NCI-H1092 (cell line): ENCODE measurements around the gene C1QTNF6.
"Not testable (repeated sequence)": the region's sequence is repeated elsewhere in the genome, so short reads cannot be mapped to it uniquely, and the experiment has no call there.

Experiments used
- DNase-seq: peaks from one replicate; lab custom pipeline; 2025; lab: John Stamatoyannopoulos, UW

C1QTNF6 gene

DNA sequence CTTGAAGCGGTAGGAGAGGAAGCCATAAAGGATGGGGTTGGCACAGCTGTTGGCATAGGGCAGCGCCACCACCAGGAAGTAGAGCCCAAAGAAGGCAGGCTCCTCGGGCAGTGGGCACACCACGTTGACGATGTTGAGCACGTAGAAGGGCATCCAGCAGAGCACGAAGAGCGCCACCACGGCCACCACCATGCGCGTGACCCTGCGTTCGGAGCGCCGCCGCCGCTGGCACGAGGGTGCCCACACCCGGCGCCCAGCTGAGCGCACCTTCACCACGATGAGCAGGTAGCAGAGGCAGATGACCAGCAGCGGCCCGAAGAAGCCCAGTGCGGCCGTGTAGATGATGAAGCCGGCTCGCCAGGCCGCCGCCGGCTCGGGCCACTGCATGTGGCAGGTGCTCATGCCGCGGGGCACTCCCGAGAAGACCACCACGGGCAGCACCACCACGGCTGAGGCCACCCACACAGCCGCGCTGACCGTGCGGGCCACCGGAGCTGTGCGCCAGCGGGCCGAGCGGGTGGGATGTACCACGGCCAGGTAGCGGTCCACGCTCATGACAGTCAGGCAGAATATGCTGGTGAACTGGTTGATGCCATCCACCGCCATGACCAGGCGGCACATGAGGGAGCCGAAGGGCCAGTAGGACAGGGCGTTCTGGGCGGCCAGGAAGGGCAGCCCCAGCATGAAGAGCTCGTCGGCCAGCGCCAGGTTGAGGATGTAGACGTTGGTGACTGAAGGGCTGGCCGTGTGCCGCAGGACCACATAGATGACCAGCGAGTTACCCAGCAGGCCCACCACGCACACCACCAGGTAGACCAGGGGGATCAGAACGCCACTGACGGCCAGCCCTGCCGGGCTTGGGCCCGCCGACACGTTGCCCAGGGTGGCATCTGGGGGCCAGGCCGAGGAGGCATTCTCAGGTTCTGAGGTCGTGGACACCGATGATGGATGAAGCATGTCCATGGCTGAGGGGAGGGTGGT lies 19.1 kb upstream of the C1QTNF6 start:
- no peak for DNase-seq

- no peak for DNase-seq
Measured at GRCh38 chr22:37206118-37206840, 18.2 kb upstream of the C1QTNF6 start.

DNA sequence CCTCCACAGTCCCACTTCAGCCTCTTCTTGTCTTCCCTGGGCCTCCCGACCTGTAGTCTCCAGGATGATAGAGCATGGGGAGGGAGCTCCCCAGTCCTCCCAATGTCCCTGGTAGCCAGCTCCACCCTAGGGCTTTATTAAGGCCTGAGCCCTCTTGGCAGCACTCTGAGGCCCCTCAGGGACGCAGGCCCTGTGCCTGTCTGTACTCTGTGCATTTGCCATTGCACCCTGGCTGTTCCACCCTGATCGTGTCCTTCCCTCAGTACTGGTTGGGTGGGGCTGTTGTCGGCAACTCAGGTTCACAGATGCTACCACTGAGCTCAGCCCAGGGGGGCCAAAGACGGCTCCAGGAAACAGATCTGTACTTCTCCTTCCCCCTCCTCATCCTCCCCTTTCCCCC lies 17.0 kb upstream of the C1QTNF6 start:
- no peak for DNase-seq

GRCh38 chr22:37204045-37204655 lies 16.1 kb upstream of the C1QTNF6 start:
- DNase-seq, result no peak

DNA sequence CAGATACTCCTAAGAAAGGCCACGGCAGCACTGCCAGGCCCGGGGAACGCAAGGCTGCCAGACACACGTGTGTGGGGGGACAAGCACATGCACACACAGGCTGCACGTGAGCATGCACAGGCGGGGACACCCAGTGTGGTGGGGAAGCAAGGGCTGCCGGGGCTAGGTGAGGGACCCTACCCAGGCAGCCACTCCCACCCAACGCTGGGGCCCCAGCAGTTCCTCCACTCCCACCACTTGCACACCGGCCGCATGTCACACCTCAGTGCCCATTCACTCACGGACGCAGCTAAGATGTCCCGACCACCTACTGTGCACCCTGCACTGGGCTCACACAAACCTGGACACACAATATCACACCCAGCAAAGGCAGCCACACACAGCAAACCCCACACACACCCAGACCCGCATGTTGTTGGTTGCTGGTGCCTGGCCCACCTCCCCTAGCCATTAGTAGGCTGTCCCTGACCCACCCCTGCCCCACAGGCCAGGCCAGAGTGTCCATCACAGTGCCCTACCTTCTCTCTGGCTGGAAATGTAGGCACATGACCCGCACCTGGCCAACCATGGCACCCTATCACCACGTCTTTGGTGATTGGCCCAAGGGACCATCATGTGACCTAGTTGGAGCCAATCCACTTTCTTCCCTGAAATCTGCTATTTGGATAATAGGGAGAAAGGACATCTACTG lies 15.5 kb upstream of the C1QTNF6 start:
- DNase-seq, result no peak

GRCh38 chr22:37202716-37203115 lies 14.7 kb upstream of the C1QTNF6 start:
- DNase-seq, result no peak

- DNase-seq, result no peak
Measured at GRCh38 chr22:37202001-37202555, 14.0 kb upstream of the C1QTNF6 start.

DNA sequence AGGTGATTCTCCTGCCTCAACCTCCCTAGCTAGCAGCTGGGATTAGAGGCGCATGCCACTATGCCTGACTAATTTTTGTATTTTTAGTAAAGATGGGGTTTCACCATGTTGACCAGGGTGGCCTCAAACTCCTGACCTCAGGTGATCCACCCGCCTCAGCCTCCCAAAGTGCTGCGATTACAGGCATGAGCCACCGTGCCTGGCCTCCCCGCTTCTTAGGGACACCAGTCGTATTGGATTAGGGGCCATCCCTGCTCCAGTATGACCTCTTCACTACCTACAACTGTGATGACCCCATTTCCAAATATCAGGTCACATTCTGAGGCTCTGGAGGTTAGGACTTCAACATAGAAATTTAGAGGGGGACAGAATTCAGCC lies 13.4 kb upstream of the C1QTNF6 start:
- DNase-seq, result not testable (repeated sequence)

DNA sequence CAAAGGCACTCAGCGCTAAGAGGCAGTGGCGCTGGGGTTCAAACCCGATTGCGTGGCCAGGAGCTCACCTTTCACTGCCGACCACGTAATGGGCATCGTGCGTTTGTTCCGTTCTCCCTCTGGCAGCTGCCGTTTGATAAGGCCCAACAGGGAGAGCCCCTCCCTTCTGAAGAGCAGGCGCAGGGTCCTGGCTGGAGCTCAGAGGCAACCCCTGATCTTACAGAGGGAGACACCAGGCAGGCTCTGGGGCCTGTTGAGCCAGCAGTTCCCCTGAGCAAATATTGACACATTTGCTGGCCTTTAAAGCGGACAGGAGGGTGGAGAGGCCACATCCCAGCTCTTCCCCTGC lies 11.7 kb upstream of the C1QTNF6 start:
- peak; percentile 73 for DNase-seq

- peak; percentile 98 for DNase-seq
Measured at GRCh38 chr22:37199103-37199759, 11.2 kb upstream of the C1QTNF6 start.

DNA sequence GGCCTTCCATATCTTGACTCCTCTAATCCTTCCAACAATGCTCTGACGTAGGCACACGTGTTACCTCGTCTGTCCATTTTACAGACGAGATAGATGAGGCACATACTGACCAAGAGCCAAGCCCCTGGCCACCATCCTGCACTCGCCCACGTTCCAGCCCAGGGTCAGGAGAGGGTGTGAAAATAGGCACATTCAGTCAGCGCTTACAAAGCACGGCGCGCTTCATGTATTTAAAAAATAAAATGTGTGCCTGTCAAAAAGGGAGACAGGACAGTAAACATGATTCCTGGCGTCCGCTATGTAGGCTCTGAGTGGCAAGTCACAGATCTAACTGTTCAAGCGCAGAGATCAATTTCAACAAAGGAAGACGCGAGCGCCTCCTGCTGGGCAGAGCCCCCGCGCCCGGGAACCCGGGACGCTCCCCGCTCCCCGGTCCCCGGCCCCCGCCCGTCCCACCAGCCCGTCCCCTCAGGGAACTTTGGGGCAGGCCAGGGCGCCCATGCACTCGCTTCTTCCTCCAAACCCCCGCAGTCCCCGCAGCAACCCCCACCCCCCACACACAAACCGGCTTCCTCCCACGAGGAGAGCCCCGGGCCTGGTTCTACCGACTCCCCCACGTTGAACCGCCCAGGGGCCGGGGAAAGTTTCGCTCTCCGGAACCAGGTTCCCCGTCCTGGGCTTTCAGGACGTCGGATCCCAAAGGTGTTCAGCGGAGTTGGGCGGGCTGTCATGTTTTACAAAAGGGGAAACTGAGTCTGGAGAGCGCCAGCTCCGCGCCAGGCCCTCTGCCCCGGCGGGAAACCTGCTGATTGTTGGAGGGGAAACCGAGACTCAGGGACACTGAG lies 10.4 kb upstream of the C1QTNF6 start:
- peak; percentile 71 for DNase-seq

DNA sequence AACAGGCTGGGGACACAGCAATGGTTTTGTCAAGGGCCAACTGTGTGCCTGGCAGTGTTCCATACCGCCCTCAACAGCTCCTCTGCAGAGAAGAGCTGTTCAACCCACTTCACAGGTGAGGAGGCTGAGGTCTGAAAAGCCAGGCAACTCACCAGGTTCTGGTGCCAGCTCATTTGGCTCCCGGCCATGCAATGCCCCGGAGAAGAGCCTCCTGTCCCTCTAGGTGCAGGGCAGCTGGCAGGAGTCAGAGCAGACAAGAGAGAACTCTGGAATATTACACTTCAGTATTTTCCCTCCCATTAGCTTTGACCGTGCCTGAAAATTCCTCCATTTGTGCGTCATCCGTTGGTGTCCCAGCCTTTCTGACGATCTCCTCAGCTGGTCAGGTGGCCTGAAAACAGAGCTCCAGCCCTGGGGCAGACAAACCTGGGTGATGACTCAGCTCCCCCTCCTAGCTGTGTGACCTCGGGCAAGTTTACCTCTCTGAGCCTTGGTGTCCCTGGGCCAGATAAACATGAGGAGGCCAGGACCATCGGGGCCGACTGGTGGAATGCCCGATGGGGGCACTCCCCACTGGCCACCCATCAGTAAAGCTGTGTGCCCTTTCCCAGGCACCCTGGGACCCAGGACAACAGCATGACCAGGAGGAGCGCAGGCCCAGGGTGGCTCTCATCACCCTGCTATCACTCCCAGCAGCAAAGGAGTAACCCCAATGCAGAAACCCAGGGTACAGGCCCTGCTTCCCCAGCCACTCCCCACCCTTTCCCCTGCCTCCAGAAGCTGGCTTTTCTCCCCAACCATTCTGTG lies 9.6 kb upstream of the C1QTNF6 start:
- DNase-seq, result peak; percentile 56

GRCh38 chr22:37196539-37197450 lies 8.7 kb upstream of the C1QTNF6 start:
- DNase-seq, result no peak

- no peak for DNase-seq
Measured at GRCh38 chr22:37195921-37196320, 7.9 kb upstream of the C1QTNF6 start.

DNA sequence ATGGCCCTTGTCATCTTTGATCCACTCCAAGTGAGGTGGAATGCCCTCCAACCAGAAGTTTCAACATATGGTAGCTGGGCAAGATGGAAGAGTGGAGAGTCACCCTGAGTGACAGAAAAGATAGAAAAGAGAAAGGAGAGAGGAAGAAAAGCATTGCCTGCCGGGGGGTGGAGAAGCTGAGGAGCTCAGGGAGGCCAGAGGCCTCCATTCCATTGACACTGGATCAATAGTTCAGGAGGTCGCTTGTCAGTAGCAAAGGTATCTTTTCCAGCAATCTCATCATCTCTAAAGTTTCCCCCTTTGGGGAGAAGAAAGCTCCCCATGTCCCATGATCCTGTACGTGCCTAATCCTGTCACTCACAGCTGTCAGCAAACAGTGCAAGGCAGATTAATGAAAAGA lies 6.7 kb upstream of the C1QTNF6 start:
- DNase-seq, result no peak

DNA sequence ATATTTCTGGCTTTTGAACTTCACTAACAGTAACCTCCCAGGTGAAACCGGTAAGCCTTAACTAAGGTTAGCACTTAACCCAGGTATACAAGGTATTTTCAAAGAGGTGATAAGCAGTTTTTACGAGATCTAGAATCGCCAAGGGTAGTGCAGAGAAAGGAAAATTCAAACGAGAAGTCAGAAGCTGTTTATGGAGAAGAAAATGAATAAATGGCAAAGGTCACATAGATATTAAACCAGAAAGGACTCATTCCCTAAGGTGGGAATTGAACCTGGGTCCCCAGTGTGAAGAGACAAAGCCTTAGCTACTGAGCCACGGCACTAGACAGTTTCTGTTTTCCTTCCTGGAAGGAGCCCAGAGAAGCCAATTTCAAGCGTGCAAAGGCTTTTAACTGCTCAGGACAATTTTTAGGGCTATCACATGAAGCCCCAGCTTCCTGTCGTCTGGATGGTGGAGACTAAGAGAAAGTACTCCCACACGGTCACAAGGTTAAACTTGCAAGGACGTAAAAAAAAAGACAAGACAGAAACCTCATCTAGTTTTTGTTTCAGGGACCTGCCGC lies 5.7 kb upstream of the C1QTNF6 start:
- no peak for DNase-seq

GRCh38 chr22:37192741-37193140 lies 4.7 kb upstream of the C1QTNF6 start:
- no peak for DNase-seq

DNA sequence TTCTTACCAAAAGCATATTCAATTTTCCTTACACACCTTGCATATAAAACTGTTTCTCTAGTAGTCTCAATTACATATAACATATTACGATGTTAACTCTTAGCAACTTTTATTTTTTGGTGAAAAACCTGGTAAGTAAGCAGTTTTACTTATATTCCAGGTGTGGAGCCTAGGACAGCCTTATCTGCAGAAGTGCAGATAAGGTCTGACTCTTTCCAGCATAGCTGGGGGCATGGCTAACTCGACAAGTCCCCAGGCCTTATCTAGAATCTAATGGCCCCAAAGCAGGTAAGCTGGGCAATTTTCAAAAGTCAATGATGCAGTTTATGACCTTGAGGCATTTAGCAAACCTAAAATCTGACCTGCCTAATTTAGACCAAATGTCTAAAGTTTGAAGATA lies 4.2 kb upstream of the C1QTNF6 start:
- DNase-seq, result no peak
